Pancreas (tissue), 10 donors: ENCODE results near the gene MAP3K12. TPM values are rescaled to one million over a fixed set of nuclear protein-coding genes. Genes with fewer than 3 reads are reported as not detected.
"Not testable (repeated sequence)": the region's sequence is repeated elsewhere in the genome, so short reads cannot be mapped to it uniquely, and the experiment has no call there.

Experiments used
- ATAC-seq, 4 donors: fragments of 200-7000 bp; cut with Tn5 transposase; one replicate each; pipeline versions ENCODE4 v1.8.0 to v1.9.1; 2020; ENCODE audit warnings: mild to moderate bottlenecking in 4 of 4, moderate library complexity in 4 of 4
- DNase-seq, 6 donors: peaks; one replicate each; pipeline ENCODE4 v3.0.0-alpha.2; 2020
- FAIRE-seq: peaks from 2 replicates; lab custom pipeline; 2012; peaks lifted over from hg19 to GRCh38; lab: Jason Lieb, UNC
- H3K27ac ChIP-seq, 4 donors: fragments of 200-600 bp; sonication (generic); 1 replicate in 3 of 4; 2 replicates in 1 of 4; pipeline versions ENCODE4 v1.5.0 to v1.8.0; 2020
- H3K27me3 ChIP-seq, 4 donors: fragments of 200-600 bp; one replicate each; pipeline ENCODE4 v1.8.0; 2021
- H3K36me3 ChIP-seq, 3 donors: fragments of 200-600 bp; sonication (generic) in 1 of 3; one replicate each; pipeline versions ENCODE4 v1.5.0 to v1.8.0; 2020 to 2021
- H3K4me1 ChIP-seq, 3 donors: fragments of 200-600 bp; one replicate each; pipeline ENCODE4 v1.8.0; 2021
- H3K4me3 ChIP-seq, 4 donors: fragments of 200-600 bp; sonication (generic) in 2 of 4; one replicate each; pipeline versions ENCODE4 v1.5.0 to v1.8.0; 2020 to 2021
- H3K9me3 ChIP-seq, 4 donors: fragments of 200-600 bp; one replicate each; pipeline ENCODE4 v1.8.0; 2021
- WGBS, 2 donors: extraction: QIAGEN DNeasy Blood & Tissue Kit; methylation state at CpG; one replicate each; pipeline ENCODE4 v1.1.7; 2013; 5-methylcytosine and 5-hydroxymethylcytosine counted together
- intact Hi-C, 3 donors: fragments of 100-400 bp; cut with DNase I; formaldehyde crosslinking; loops; one replicate each; pipeline versions ENCODE4 v1.11.1 to v1.14.2; 2022
- polyA plus RNA-seq, 2 donors: library from polyadenylated mRNA; stranded (reverse); fragments of 200-250 nt; gene quantifications; one replicate each; pipeline ENCODE4 v1.2.3, GENCODE V29; 2013
- total RNA-seq, 6 donors: library from RNA; stranded (reverse); fragmentation: NEBNext Ultra II Directional in 4 of 6; extraction: Animal tissue kit (Norgen Biotek cat#: 25700) in 4 of 6; gene quantifications; one replicate each; pipeline versions ENCODE4 v1.2.1 to v1.2.4, GENCODE V29; 2021 to 2023
- TF ChIP-seq, protein P1 (sequence below), 4 donors: fragments of 200-600 bp; sonication (generic) in 3 of 4; IDR thresholded peaks; one replicate each; pipeline versions ENCODE4 v1.5.0 to v1.8.0; 2021; ENCODE audit warnings: antibody characterized with exemption in 4 of 4
- donor health status: healthy with polysubstance abuse.
- donor health status: DM: no; HTN: no; CAD: no; lungs with moderate emphysema.
- donor health status: DM: no; HTN: no; CAD: no.
- donor health status: control.
- donor health status: control.
- donor health status: Bipolar disorder and iron deficiency.
- donor health status: DM: yes; HTN: yes; CAD: no.
- donor health status: DM: no; HTN: no; CAD: no.
- donor health status: DM: no; HTN: no; CAD: no.
- donor health status: DM: yes; HTN: yes; CAD: no.

The MAP3K12 gene
- total and polyA plus RNA-seq, 8 donors, result 2.3 to 24.9 (median 4.7) TPM

- peak in 1 of 4 donors; percentile 2 for ATAC-seq
- no peaks in the 10 kb centered on the region for H3K9me3 ChIP-seq
- H3K4me3 ChIP-seq, result no peak overlapping the region
- DNase-seq, result no peak
- 93 to 95% methylated on average over 4 of the region's 4 CpGs for WGBS, 2 donors
- H3K4me1 ChIP-seq, result no peaks in the 10 kb centered on the region
- H3K36me3 ChIP-seq, result peaks cover 0 to 35% (median 20%) of the 10 kb centered on the region in 3 donors
- no peak for FAIRE-seq
- no peaks in the 10 kb centered on the region for H3K27me3 ChIP-seq
- TF ChIP-seq, protein P1, sequence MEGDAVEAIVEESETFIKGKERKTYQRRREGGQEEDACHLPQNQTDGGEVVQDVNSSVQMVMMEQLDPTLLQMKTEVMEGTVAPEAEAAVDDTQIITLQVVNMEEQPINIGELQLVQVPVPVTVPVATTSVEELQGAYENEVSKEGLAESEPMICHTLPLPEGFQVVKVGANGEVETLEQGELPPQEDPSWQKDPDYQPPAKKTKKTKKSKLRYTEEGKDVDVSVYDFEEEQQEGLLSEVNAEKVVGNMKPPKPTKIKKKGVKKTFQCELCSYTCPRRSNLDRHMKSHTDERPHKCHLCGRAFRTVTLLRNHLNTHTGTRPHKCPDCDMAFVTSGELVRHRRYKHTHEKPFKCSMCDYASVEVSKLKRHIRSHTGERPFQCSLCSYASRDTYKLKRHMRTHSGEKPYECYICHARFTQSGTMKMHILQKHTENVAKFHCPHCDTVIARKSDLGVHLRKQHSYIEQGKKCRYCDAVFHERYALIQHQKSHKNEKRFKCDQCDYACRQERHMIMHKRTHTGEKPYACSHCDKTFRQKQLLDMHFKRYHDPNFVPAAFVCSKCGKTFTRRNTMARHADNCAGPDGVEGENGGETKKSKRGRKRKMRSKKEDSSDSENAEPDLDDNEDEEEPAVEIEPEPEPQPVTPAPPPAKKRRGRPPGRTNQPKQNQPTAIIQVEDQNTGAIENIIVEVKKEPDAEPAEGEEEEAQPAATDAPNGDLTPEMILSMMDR (IDR thresholded peaks at IDR 0.05), result no peak
- intact Hi-C loops, result no loop called here
- no peak overlapping the region for H3K27ac ChIP-seq
Measured at GRCh38 chr12:53483979-53484377, 15.3 kb downstream of the MAP3K12 start.

- no peaks in the 10 kb centered on the region for H3K4me1 ChIP-seq
- peaks cover 0 to 39% (median 20%) of the 10 kb centered on the region in 3 donors for H3K36me3 ChIP-seq
- 75 to 77% methylated on average over 9 of the region's 9 CpGs for WGBS, 2 donors
- H3K27me3 ChIP-seq, result no peaks in the 10 kb centered on the region
- FAIRE-seq (no peak), ATAC-seq (peak in 1 of 4 donors; percentile 6), DNase-seq (no peak)
- H3K9me3 ChIP-seq, result no peaks in the 10 kb centered on the region
- intact Hi-C loops, result no loop called here
- TF ChIP-seq, protein P1 (IDR thresholded peaks at IDR 0.05), result no peak
- no peak overlapping the region for H3K4me3 ChIP-seq
- no peak overlapping the region for H3K27ac ChIP-seq
Measured at GRCh38 chr12:53483225-53483978, 15.9 kb downstream of the MAP3K12 start.

DNA sequence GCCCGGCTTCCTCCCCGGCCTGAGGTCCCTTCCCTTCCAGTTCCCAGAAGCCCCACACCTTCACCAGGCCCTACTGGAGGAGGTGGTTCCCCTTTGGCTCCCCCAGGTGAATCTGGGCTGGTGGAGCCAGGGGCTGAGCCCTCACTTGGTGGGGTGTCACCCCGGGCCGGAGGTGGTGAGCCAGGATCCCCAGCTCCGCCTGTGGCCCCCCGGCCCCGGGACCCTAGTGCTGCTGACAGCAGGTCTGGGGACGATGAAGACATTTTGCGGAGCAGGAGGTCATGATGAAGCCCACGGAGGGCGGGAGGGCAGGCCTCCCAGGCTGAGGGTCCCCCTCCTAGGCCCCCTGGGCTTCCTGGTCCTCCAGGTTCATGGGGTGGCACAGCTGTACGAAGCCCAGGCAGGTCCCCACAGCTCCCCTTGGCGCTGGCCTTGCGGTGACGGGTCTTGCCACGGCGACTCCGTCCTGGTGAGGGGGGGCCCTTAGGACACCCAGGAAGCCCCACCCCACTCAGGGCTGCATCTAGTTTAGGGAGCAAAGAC lies 16.6 kb downstream of the MAP3K12 start:
- DNase-seq, result no peak
- intact Hi-C loops, result no loop called here
- no peaks in the 10 kb centered on the region for H3K27me3 ChIP-seq
- H3K4me3 ChIP-seq, result no peak overlapping the region
- H3K9me3 ChIP-seq, result no peaks in the 10 kb centered on the region
- H3K27ac ChIP-seq, result no peak overlapping the region
- TF ChIP-seq, protein P1 (IDR thresholded peaks at IDR 0.05), result no peak
- peaks cover 0 to 44% (median 20%) of the 10 kb centered on the region in 3 donors for H3K36me3 ChIP-seq
- WGBS, 2 donors, result 85 to 87% methylated on average over 18 of the region's 18 CpGs
- peak in 2 of 4 donors; percentile 3 to 9 for ATAC-seq
- no peak for FAIRE-seq
- H3K4me1 ChIP-seq, result no peaks in the 10 kb centered on the region

DNA sequence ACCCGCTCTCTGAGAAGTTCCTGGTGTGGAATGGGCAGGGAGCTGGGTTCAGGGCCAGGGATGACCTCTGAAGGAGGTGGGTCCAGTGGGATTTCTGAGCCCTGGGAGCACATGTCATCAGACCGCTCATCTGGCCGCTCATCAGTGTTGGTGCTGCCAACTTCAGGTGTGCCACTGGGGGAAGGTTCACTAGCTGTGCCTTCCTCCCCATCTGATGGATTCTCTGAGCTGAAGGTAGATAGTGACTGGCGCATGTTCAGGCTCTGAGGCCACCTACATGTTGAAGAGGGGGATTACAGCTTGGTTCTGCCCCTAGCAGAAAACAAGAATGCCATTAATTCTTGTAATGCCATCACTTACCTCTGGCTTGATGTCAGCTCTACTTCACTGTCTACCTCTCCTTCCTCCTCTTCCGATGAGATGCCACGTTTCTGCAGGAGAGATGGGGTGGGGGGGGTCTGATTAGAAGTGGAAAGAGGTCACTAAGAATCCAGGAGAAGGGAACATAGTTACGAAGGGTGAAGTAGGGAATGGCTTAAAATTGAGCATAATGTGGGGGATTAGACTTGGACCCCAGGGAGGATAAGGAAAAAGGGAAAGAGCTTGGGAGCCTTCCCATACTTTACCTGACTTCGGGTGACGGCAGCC lies 17.2 kb downstream of the MAP3K12 start:
- no peak for FAIRE-seq
- H3K4me1 ChIP-seq, result no peaks in the 10 kb centered on the region
- intact Hi-C loops, result no loop called here
- no peak for ATAC-seq
- H3K27me3 ChIP-seq, result no peaks in the 10 kb centered on the region
- H3K27ac ChIP-seq, result no peak overlapping the region
- no peaks in the 10 kb centered on the region for H3K9me3 ChIP-seq
- TF ChIP-seq, protein P1 (IDR thresholded peaks at IDR 0.05), result no peak
- DNase-seq, result no peak
- peaks cover 0 to 48% (median 20%) of the 10 kb centered on the region in 3 donors for H3K36me3 ChIP-seq
- 79 to 81% methylated on average over 9 of the region's 9 CpGs for WGBS, 2 donors
- H3K4me3 ChIP-seq, result no peak overlapping the region

DNA sequence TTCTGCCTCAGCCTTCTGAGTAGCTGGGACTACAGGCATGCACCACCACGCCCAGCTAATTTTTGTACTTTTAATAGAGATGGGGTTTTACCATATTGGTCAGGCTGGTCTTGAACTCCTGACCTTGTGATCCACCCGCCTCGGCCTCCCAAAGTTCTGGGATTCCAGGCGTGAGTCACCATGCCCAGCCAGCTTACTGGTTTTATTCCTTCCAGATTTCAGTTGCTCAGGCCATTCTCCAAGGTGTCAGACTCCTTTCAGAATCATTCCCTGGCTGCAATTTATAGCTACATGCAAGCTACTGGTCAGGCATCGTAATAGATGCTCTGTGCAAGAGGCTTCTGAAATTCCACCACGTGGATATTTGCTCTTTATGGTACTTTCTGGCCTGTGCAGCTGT lies 17.8 kb downstream of the MAP3K12 start:
- intact Hi-C loops, H3K27ac ChIP-seq, H3K27me3 ChIP-seq, H3K4me1 ChIP-seq, H3K9me3 ChIP-seq, FAIRE-seq, H3K4me3 ChIP-seq, DNase-seq, ATAC-seq: not testable (repeated sequence)
- peaks cover 5 to 54% (median 23%) of the 10 kb centered on the region in 3 donors for H3K36me3 ChIP-seq
- 75 to 86% methylated on average over 6 of the region's 6 CpGs for WGBS, 2 donors
